GM18505 (cell line): ENCODE results near the gene TEF.

Source experiments
- ATAC-seq: cut with Tn5 transposase; IDR thresholded peaks from one replicate; pipeline ENCODE4 v1.9.1; 2021; ENCODE audit not compliant: unreplicated experiment
- POLR2A ChIP-seq: IDR thresholded peaks from 4 replicates; pipeline ENCODE4 v1.6.1; 2011; ENCODE audit warnings: borderline replicate concordance; ENCODE audit not compliant: insufficient read depth, insufficient read length; ENCODE audit errors: extremely low read depth

Gene TEF

GRCh38 chr22:41361716-41362310, 19.9 kb upstream of the TEF start:
- no peak for TF ChIP-seq POLR2A
- ATAC-seq: no peak

GRCh38 chr22:41362615-41363014, 19.1 kb upstream of the TEF start:
- no peak for ATAC-seq
- TF ChIP-seq POLR2A: no peak

- ATAC-seq: no peak
- TF ChIP-seq POLR2A: no peak
Measured at GRCh38 chr22:41364233-41364632, 17.5 kb upstream of the TEF start.

- ATAC-seq: no peak
- no peak for TF ChIP-seq POLR2A
Measured at GRCh38 chr22:41364955-41365354, 16.8 kb upstream of the TEF start.

DNA sequence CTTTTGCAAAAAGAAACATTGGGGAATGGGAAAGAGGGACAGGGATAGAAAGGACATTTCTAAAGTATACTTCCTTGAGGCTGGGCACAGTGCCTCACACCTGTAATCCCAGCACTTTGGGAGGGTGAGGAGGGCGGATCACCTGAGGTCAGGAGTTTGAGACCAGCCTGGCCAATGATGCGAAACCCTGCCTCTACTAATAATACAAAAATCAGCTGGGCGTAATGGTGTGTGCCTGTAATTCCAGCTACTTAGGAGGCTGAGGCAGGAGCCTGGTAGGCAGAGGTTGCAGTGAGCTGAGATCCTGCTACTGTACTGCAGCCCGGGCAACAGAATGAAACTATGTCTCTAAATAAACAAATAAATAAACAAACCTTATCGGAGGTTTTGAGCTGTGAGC, 16.3 kb upstream of the TEF start:
- no peak for TF ChIP-seq POLR2A
- ATAC-seq: no peak

DNA sequence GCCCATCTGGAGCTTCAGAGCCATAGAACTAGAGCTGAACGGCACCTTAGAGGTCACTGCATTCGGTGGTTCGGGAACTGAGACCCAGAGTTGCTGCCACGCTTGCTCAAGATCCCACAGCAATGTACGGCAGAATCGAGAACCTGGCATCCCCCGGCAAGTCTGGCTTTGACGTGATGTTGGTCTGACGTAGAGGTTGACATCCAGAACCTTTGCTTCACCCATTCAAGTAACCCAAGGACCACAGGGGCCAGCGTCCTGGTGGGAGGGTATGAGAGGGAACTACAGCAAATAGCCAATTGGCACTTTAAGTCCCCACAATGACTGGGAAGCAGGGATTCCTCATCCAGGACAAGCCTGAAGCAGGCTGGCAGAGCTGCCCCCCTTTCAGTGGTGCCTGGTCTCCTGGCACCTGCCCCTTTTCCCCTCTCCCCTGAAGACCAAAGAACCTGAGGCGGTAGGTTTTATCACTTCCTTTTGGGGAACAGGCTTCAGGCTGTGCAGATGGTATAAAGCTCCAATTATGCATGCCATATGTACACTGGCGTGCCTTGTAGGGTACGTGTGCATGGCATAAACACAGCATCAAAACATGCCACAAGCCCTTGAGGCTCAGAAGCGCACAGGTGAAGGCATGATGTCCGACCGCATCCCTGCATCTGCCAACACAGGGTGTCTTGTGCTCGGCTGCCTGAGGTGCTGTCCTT, 15.3 kb upstream of the TEF start:
- ATAC-seq: no peak
- TF ChIP-seq POLR2A: no peak

DNA sequence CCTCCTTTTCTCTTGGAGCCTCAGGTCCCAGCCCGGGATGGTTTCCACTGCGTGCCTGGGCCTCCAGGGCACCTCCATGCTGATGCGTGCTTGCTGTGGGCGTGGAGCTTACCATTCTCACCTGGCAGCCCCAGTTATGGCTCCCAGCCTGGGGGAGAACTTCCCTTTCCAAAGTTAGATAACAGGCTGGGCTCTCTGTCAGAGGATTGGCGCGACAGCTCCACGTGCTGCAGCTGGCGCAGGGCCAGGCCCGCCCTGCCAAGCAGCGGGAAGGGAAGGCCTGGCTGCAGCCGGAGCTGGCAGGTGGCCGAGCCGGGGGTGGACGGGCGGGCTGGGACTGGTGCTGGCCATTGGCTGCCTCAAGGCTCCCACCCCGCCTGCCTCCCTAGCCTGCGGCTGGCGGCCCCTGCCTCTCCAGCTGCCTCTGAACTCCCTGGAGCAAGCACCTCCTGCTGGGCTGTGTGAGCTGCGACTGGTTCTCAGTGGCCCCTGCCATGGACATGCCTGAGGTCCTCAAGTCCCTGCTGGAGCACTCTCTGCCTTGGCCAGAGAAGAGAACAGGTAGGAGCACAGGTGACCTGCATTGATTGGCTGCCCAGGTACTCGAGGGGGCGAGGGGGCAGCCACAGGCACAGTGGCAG, 14.6 kb upstream of the TEF start:
- no peak for TF ChIP-seq POLR2A
- no peak for ATAC-seq

DNA sequence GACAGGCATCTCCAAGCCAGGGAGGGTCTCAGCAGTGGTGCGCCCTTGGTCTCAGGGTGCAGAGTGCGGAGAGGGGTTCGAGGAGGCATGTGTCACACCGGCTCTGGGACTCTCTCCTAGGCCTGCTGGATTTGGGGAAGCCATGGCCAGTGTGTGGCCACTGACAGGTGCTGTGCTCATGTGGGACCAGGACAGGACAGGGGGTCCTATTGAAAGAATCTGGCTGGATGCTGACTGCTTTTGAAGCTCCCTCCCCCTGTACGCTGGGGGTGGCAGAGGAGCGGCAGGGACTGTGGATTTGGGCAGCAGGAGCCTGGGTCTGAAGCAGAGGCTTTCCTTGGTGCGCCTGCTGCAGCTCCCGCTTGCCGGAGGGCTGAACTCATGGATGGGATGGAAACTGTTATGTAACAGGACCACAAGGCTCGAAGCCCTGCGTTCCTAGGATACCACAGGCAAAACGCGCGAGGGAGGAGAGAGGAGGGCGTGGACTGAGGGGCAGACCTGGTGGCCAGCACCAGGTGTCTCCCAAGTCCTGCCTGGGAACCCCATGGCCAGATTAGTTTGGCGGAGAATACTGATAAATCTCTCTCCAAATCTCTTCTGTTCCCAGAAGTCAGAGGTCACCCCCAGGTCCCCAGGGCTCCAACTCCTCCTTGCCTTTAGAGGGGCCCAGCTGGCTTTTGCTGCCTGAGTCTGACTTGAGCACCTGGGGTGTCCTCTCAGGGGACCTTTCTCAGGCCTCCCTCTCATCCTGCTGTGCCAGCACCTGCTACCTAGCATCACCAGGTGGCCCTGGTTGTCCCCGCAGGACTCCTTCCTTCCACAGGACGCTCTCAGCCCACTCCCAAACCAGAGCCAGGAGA, 13.8 kb upstream of the TEF start:
- ATAC-seq: no peak
- no peak for TF ChIP-seq POLR2A

- no peak for ATAC-seq
- no peak for TF ChIP-seq POLR2A
Measured at GRCh38 chr22:41368543-41369423, 13.0 kb upstream of the TEF start.

- TF ChIP-seq POLR2A: no peak
- no peak for ATAC-seq
Measured at GRCh38 chr22:41369424-41369745, 12.4 kb upstream of the TEF start.

DNA sequence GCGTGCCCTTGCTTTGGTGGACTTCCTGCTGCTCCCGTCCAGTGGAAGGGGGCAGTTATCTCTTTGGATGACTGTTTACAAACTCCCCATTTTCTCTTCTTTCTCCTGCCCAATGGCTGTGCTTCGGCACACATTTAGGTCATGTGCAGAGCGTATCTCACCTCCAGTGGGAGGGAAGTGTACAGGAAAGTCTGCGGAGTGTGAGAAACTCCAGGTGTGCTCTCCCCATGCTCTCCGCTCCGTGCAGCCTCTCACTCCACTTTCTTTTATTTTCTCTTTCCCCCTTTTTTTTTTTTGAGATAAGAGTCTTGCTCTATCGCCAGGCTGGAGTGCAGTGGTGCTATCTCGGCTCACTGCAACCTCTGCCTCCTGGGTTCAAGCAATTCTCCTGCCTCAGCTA, 11.9 kb upstream of the TEF start:
- ATAC-seq: no peak
- TF ChIP-seq POLR2A: no peak

DNA sequence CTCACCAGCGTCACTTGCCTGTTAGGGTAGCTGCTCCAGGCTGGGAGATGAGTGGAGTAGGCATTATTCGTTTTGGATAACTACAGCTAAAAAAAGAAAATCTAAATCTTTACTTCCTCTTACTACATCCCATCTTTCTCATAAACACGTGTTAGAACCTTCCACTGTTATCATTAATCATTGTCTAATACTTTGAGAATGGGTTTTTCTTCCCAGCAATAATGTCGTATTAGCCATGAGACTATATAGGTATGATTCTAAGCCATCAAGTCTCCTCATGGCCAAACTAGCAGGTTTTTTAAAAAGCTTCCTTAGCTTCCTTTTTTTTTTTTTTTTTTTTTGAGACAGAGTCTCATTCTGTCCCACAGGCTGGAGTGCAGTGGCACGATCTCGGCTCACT, 3.9 kb upstream of the TEF start:
- TF ChIP-seq POLR2A: no peak
- ATAC-seq: no peak

GRCh38 chr22:41380993-41381328, 781 bp upstream of the TEF start:
- TF ChIP-seq POLR2A: peak; percentile 63
- ATAC-seq: peak; percentile 16
